Psoas muscle (tissue), 8 donors: ENCODE measurements around the gene MARCHF2. TPM values are rescaled to one million over a fixed set of nuclear protein-coding genes. Genes with fewer than 3 reads are reported as not detected.
"Not testable (repeated sequence)": the region's sequence is repeated elsewhere in the genome, so short reads cannot be mapped to it uniquely, and the experiment has no call there.

ENCODE experiments used
- ATAC-seq, 4 donors: fragments of 200-7000 bp; cut with Tn5 transposase; one replicate each; pipeline ENCODE4 v1.9.1; 2020; ENCODE audit warnings: moderate library complexity in 3 of 4, mild to moderate bottlenecking in 2 of 4
- DNase-seq, 2 donors: peaks; one replicate each; pipeline ENCODE4 v3.0.0-alpha.2; 2020
- H3K27ac ChIP-seq: fragments of 200-600 bp; one replicate; pipeline ENCODE4 v1.8.0; 2022
- H3K27me3 ChIP-seq, 3 donors: fragments of 200-600 bp in 1 of 3; one replicate each; pipeline versions ENCODE4 v1.6.1 to v1.8.0; 2013 to 2022; ENCODE audit warnings: low read length in 2 of 3, mild to moderate bottlenecking in 2 of 3, moderate library complexity in 1 of 3; ENCODE audit not compliant: insufficient read depth in 3 of 3
- H3K36me3 ChIP-seq, 2 donors: fragments of 200-600 bp in 1 of 2; one replicate each; pipeline versions ENCODE4 v1.6.1 to v1.8.0; 2013 to 2022; ENCODE audit warnings: low read depth in 1 of 2, mild to moderate bottlenecking in 1 of 2, moderate library complexity in 1 of 2; ENCODE audit not compliant: insufficient read depth in 1 of 2
- H3K4me1 ChIP-seq: fragments of 200-600 bp; one replicate; pipeline ENCODE4 v1.8.0; 2022
- H3K4me3 ChIP-seq: fragments of 200-600 bp; one replicate; pipeline ENCODE4 v1.8.0; 2022; ENCODE audit warnings: mild to moderate bottlenecking
- H3K9me3 ChIP-seq: fragments of 200-600 bp; one replicate; pipeline ENCODE4 v1.8.0; 2022
- WGBS, 3 donors: extraction: QIAGEN DNeasy Blood & Tissue Kit; methylation state at CpG; one replicate each; pipeline versions ENCODE4 v1.1.6 to v1.1.7; 2013; 5-methylcytosine and 5-hydroxymethylcytosine counted together
- intact Hi-C, 2 donors: fragments of 100-400 bp; cut with DNase I; formaldehyde crosslinking; loops; one replicate each; pipeline versions ENCODE4 v1.11.0 to v1.14.2; 2022
- polyA plus RNA-seq, 3 donors: library from polyadenylated mRNA; stranded (reverse); fragments of 200-250 nt; gene quantifications; one replicate each; pipeline ENCODE4 v1.2.3, GENCODE V29; 2013
- total RNA-seq, 4 donors: library from RNA; stranded (reverse); fragmentation: NEBNext Ultra II Directional in 2 of 4; extraction: Animal tissue kit (Norgen Biotek cat#: 25700) in 2 of 4; gene quantifications; one replicate each; pipeline versions ENCODE4 v1.2.1 to v1.2.4, GENCODE V29; 2021 to 2023
- TF ChIP-seq, protein P1 (sequence below): fragments of 200-600 bp; IDR thresholded peaks from one replicate; pipeline ENCODE4 v1.8.0; 2022; ENCODE audit warnings: antibody characterized with exemption
- donor health status: healthy with polysubstance abuse.
- donor health status: DM: no; HTN: no; CAD: no; lungs with moderate emphysema.
- donor health status: Bipolar disorder and iron deficiency.
- donor health status: healthy.
- donor health status: DM: yes; HTN: yes; CAD: no.
- donor health status: DM: no; HTN: no; CAD: no.
- donor health status: DM: no; HTN: no; CAD: no.
- donor health status: DM: yes; HTN: yes; CAD: no.

The MARCHF2 gene
- total and polyA plus RNA-seq, 7 donors = 32.8 to 56.0 (median 49.2) TPM

DNA sequence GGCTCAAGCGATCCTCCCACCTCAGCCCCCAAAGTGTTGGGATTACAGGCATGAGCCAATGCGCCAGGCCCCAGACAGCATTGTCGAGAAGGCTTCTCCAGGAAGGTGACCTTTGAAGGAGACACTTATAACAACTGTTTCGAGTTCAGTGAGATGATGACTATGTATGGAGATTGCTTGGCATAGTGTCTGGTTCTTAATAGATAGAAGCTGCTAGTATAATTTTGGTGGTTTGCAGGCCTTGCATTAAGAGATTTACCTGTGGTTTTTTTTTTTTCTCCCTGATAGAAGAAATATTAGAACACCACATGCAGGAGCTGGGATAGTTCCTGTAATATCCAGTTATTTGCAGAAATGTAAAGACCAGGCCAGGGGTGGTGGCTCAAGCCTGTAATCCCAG lies 3.7 kb downstream of the MARCHF2 start:
- TF ChIP-seq, protein P1, sequence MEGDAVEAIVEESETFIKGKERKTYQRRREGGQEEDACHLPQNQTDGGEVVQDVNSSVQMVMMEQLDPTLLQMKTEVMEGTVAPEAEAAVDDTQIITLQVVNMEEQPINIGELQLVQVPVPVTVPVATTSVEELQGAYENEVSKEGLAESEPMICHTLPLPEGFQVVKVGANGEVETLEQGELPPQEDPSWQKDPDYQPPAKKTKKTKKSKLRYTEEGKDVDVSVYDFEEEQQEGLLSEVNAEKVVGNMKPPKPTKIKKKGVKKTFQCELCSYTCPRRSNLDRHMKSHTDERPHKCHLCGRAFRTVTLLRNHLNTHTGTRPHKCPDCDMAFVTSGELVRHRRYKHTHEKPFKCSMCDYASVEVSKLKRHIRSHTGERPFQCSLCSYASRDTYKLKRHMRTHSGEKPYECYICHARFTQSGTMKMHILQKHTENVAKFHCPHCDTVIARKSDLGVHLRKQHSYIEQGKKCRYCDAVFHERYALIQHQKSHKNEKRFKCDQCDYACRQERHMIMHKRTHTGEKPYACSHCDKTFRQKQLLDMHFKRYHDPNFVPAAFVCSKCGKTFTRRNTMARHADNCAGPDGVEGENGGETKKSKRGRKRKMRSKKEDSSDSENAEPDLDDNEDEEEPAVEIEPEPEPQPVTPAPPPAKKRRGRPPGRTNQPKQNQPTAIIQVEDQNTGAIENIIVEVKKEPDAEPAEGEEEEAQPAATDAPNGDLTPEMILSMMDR = no peak
- Histone ChIP-seq H3K4me1 (peaks cover 21% of the 10 kb centered on the region), H3K4me3 (no peak overlapping the region), H3K36me3 (peaks cover 0 to 6% of the 10 kb centered on the region in 2 donors), H3K27ac (no peak overlapping the region), H3K9me3 (no peaks in the 10 kb centered on the region), H3K27me3 (no peaks in the 10 kb centered on the region)
- no peak for ATAC-seq
- intact Hi-C loops = no loop called here
- no peak for DNase-seq
- WGBS, 3 donors = 53 to 79% (median 69%) methylated on average over 4 of the region's 4 CpGs

DNA sequence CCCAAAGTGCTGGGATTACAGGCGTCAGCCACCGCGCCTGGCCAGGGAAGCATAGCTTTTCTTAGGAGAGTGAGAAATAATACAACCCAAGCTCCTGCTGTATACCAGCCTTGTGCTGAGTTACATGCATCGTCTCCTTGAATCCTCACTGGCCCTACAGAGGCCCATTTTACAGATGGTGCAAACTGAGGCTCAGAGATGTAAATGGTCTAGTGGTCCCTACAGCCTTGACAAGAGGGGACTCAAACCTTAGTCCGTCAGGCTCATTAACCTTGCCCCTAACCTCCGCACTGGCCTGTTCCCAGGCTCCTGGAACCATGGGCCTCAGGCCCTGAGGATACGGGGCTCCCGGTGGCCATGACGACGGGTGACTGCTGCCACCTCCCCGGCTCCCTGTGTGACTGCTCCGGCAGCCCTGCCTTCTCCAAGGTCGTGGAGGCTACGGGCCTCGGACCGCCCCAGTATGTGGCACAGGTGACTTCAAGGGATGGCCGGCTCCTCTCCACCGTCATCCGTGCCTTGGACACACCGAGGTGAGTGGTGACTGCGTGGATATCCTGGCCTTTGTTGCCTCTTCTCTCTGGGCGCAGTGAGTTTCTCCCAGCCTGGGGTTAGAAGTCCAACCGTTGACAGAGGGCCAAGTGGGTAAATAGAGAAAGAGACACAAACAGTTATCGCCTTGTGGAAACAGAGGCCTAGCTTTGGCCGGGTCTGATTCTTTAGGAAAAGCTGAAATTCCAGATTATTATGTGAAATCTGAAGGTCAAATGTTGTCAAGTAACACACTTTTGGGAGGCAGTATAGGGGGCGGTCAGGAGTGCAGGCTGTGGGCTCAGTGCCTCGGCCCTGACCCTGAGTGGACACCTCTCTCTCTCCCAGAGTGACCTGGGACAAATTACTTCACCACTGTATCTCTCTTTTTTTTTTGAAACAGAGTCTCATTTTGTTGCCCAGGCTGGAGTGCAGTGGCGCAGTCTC lies 8.7 kb downstream of the MARCHF2 start:
- DNase-seq = no peak

DNA sequence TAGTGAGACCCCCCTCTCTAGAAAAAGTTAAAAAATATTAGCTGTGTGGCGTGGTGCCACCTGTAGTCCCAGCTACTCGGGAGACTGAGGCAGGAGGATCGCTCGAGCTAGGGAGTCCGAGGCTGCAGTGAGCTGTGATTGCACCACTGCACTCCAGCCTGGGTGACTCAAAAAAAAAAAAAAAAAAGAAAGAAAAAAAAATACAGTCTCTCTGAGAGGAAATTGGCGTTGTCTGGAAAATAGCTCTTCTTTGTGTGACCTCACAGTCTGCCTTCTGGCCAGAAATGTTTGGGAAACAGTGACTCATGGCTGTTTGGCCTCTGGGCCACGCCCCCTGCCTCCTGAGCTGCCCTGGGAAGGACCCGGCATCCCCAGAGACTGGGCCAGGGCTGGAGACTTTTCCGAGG lies 10.7 kb downstream of the MARCHF2 start:
- H3K9me3 ChIP-seq = no peaks in the 10 kb centered on the region
- H3K27me3 ChIP-seq = no peaks in the 10 kb centered on the region
- ATAC-seq (peak; percentile 86 to 96 (median 93)), DNase-seq (peak; percentile 91 to 94)
- TF ChIP-seq, protein P1 = no peak
- peak overlapping the region; percentile 42 for H3K4me3 ChIP-seq
- peaks cover 8% of the 10 kb centered on the region for H3K4me1 ChIP-seq
- WGBS, 3 donors = 33 to 41% (median 38%) methylated on average over 9 of the region's 9 CpGs
- peak overlapping the region; percentile 82 for H3K27ac ChIP-seq
- intact Hi-C loops = loop anchor here in 1 of 2 donors (2.0 kb wide), 1 partner anchor 61 kb away; no protein-coding TSS in a partner anchor
- H3K36me3 ChIP-seq = peaks cover 0 to 23% of the 10 kb centered on the region in 2 donors

More for the DNA sequence above, 8.7 kb downstream of the MARCHF2 start:
- no peak for ATAC-seq
- Histone ChIP-seq H3K27me3 (no peaks in the 10 kb centered on the region), H3K9me3 (no peaks in the 10 kb centered on the region), H3K36me3 (peaks cover 0 to 19% of the 10 kb centered on the region in 2 donors), H3K27ac (no peak overlapping the region), H3K4me1 (peaks cover 18% of the 10 kb centered on the region), H3K4me3 (no peak overlapping the region)
- intact Hi-C loops = no loop called here
- 91 to 93% (median 91%) methylated on average over 28 of the region's 28 CpGs for WGBS, 3 donors
- TF ChIP-seq, protein P1 = no peak

DNA sequence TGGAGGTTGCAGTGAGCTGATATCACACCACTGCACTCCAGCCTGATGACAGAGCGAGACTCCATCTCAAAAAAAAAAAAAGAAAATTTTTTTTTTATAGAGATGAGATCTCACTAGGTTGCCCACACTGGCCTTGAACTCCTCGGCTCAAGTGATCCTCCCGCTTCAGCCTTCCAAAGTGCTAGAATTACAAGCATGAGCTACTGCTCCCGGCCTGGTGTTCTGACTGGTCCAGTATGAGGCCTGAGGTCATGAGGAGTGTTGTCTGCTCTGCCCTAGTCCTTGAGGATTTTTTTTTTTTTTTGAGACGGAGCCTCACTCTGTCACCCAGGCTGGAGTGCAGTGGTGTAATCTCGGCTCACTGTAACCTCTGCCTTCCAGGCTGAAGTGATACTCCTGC lies 12.2 kb downstream of the MARCHF2 start:
- not testable (repeated sequence) for ATAC-seq, H3K4me1 ChIP-seq, H3K4me3 ChIP-seq, H3K27ac ChIP-seq, H3K27me3 ChIP-seq, DNase-seq, H3K9me3 ChIP-seq
- 87 to 90% (median 90%) methylated on average over 6 of the region's 6 CpGs for WGBS, 3 donors
- intact Hi-C loops = loop anchor here in 1 of 2 donors (2.0 kb wide), 1 partner anchor 59 kb away; no protein-coding TSS in a partner anchor
- peaks cover 2 to 32% of the 10 kb centered on the region in 2 donors for H3K36me3 ChIP-seq

DNA sequence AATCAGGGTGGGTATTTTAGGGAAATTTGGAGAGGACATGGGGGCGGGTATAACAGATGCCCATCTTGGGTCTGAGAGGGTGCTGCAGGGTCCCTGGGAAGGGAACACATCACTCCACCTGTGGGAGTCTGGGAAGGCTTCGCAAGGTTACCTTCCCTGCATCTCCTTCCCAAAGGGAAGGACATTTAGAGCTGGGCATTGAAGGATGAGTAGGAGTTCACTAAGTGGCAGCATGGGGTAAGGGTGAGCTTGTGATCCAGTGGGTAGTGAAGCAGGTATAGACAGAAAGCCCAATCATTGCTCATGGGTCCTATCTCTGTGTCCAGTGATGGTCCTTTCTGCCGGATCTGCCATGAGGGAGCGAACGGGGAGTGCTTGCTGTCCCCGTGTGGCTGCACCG lies 13.2 kb downstream of the MARCHF2 start:
- Histone ChIP-seq H3K4me3 (no peak overlapping the region), H3K9me3 (no peaks in the 10 kb centered on the region), H3K4me1 (peaks cover 8% of the 10 kb centered on the region), H3K36me3 (peaks cover 2 to 40% of the 10 kb centered on the region in 2 donors), H3K27me3 (no peaks in the 10 kb centered on the region), H3K27ac (no peak overlapping the region)
- ATAC-seq (no peak), DNase-seq (no peak)
- TF ChIP-seq, protein P1 = no peak
- 89 to 96% (median 96%) methylated on average over 7 of the region's 7 CpGs for WGBS, 3 donors
- intact Hi-C loops = no loop called here
